ENCODE results near the gene ANKHD1. TPM values are rescaled to one million over a fixed set of nuclear protein-coding genes. Genes with fewer than 3 reads are reported as not detected.

The ANKHD1 gene
- total and polyA plus RNA-seq, 2 experiments from 2014 or later, result 26.1 to 27.9 TPM

- WGBS, 2 experiments (ENCODE audit: low coverage in 1 of 2, low lambda C conversion rate in 2 of 2, missing lambda C conversion rate in 2 of 2), result 1 to 3% methylated on average over 18 of the region's 18 CpGs
- in situ Hi-C loops (cut with MboI), result no loop called here
- Histone ChIP-seq H3K4me2 (ENCODE audit: unreplicated experiment) (peak overlapping the region; percentile 94), H3F3A (ENCODE audit: insufficient read depth) (no peaks in the 10 kb centered on the region), H3K9ac (no peak overlapping the region), H4K20me1 (ENCODE audit: insufficient read depth) (no peaks in the 10 kb centered on the region), H3K4me1 (ENCODE audit: insufficient read depth) (peaks cover 4% of the 10 kb centered on the region; the same call in 1 of the 2 replicates), H3K4me3 (peak overlapping the region; percentile 69), H3K9me3 (ENCODE audit: low read depth) (no peaks in the 10 kb centered on the region), H3K36me3 (ENCODE audit: low read depth) (no peaks in the 10 kb centered on the region), H3K27ac (no peak overlapping the region), H3K79me2 (ENCODE audit: insufficient read depth) (no peaks in the 10 kb centered on the region), H2AFZ (peak overlapping the region; percentile 81), H3K9me2 (ENCODE audit: insufficient read depth) (no peaks in the 10 kb centered on the region), H3K27me3 (replicated peaks; ENCODE audit: insufficient read depth) (no peaks in the 10 kb centered on the region)
- no peak for TF ChIP-seq EZH2phosphoT487 (IDR thresholded peaks at IDR 0.05; ENCODE audit: insufficient read depth, low read depth)
- TF ChIP-seq EZH2 (IDR thresholded peaks at IDR 0.05; ENCODE audit: insufficient read depth, poor library complexity, severe bottlenecking), result no peak
- DNase-seq, result peak; percentile 91
These were observed 43.9 kb upstream of the ANKHD1 start for GRCh38 chr5:140357726-140358093.

- WGBS, 2 experiments (ENCODE audit: low coverage in 1 of 2, low lambda C conversion rate in 2 of 2, missing lambda C conversion rate in 2 of 2), result 38 to 48% methylated on average over 4 of the region's 4 CpGs
These were observed 42.8 kb upstream of the ANKHD1 start for GRCh38 chr5:140358738-140359310.

GRCh38 chr5:140360101-140360500 is 41.5 kb upstream of the ANKHD1 start, which contains the start of gene SLC4A9:
Gene SLC4A9, plus strand, starts transcription at chr5:140360194. Its CDS starts 43 bp downstream, at chr5:140360237.
- Histone ChIP-seq H3K9me2 (ENCODE audit: insufficient read depth) (no peaks in the 10 kb centered on the region), H2AFZ (no peak within 1 kb of the TSS), H3K27ac (no peak within 1 kb of the TSS), H3K4me2 (ENCODE audit: unreplicated experiment) (no peak within 1 kb of the TSS), H3K27me3 (replicated peaks; ENCODE audit: insufficient read depth) (no peaks in the 10 kb centered on the region), H4K20me1 (ENCODE audit: insufficient read depth) (no peaks in the 10 kb centered on the region), H3K9ac (no peak within 1 kb of the TSS), H3K36me3 (ENCODE audit: low read depth) (no peaks in the 10 kb centered on the region), H3F3A (ENCODE audit: insufficient read depth) (no peaks in the 10 kb centered on the region), H3K9me3 (ENCODE audit: low read depth) (no peaks in the 10 kb centered on the region), H3K4me3 (no peak within 1 kb of the TSS), H3K79me2 (ENCODE audit: insufficient read depth) (no peaks in the 10 kb centered on the region), H3K4me1 (ENCODE audit: insufficient read depth) (peaks cover 4% of the 10 kb centered on the region; the same call in 1 of the 2 replicates)
- TF ChIP-seq EZH2 (IDR thresholded peaks at IDR 0.05; ENCODE audit: insufficient read depth, poor library complexity, severe bottlenecking), result no peak
- no peak for TF ChIP-seq EZH2phosphoT487 (IDR thresholded peaks at IDR 0.05; ENCODE audit: insufficient read depth, low read depth)
- WGBS, 2 experiments (ENCODE audit: low coverage in 1 of 2, low lambda C conversion rate in 2 of 2, missing lambda C conversion rate in 2 of 2), result 70 to 73% methylated on average over 2 of the region's 2 CpGs
- no peak for DNase-seq
- in situ Hi-C loops (cut with MboI), result no loop called here

More at GRCh38 chr5:140358738-140359310, 42.8 kb upstream of the ANKHD1 start:
- TF ChIP-seq EZH2phosphoT487 (IDR thresholded peaks at IDR 0.05; ENCODE audit: insufficient read depth, low read depth) (no peak), EZH2 (IDR thresholded peaks at IDR 0.05; ENCODE audit: insufficient read depth, poor library complexity, severe bottlenecking) (no peak)
- Histone ChIP-seq H3K27me3 (replicated peaks; ENCODE audit: insufficient read depth) (no peaks in the 10 kb centered on the region), H3K4me1 (ENCODE audit: insufficient read depth) (peaks cover 4% of the 10 kb centered on the region; the same call in 1 of the 2 replicates), H3K36me3 (ENCODE audit: low read depth) (no peaks in the 10 kb centered on the region), H3K4me2 (ENCODE audit: unreplicated experiment) (no peak overlapping the region), H2AFZ (no peak overlapping the region), H3K27ac (no peak overlapping the region), H3K9me3 (ENCODE audit: low read depth) (no peaks in the 10 kb centered on the region), H3K9ac (no peak overlapping the region), H4K20me1 (ENCODE audit: insufficient read depth) (no peaks in the 10 kb centered on the region), H3K9me2 (ENCODE audit: insufficient read depth) (no peaks in the 10 kb centered on the region), H3K4me3 (no peak overlapping the region), H3K79me2 (ENCODE audit: insufficient read depth) (no peaks in the 10 kb centered on the region), H3F3A (ENCODE audit: insufficient read depth) (no peaks in the 10 kb centered on the region)
- in situ Hi-C loops (cut with MboI), result no loop called here
- peak; percentile 72 for DNase-seq

DNA sequence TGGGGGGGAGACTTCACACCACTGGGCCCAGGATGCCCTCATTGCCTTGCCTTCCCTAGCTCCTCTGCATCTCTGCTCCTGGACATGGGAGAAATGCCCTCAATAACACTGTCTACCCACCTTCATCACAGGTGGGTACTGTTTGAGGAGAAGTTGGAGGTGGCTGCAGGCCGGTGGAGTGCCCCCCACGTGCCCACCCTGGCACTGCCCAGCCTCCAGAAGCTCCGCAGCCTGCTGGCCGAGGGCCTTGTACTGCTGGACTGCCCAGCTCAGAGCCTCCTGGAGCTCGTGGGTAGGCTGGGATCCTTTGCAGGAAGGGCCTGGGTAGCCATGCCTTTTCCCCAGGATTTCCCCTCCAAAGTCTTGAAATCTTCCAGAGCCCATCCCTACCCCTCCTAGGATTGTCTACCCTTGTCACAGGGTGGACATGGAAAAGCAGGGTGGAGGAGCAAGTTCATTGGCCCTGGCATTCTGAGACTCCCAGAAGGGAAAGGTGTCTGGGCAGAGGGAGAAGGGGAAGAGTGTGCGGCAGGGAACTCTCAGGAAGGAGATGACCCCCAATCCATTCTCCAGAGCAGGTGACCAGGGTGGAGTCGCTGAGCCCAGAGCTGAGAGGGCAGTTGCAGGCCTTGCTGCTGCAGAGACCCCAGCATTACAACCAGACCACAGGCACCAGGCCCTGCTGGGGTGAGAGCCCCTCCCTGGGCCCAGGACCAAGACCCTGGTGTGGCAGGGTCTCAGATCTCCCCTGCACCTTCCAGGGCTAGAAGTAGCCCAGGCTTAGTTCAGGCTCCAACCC is 40.8 kb upstream of the ANKHD1 start:
- no peaks in the 10 kb centered on the region for H4K20me1 ChIP-seq (ENCODE audit: insufficient read depth)
- TF ChIP-seq EZH2phosphoT487 (IDR thresholded peaks at IDR 0.05; ENCODE audit: insufficient read depth, low read depth) (no peak), EZH2 (IDR thresholded peaks at IDR 0.05; ENCODE audit: insufficient read depth, poor library complexity, severe bottlenecking) (no peak)
- in situ Hi-C loops (cut with MboI), result no loop called here
- no peak overlapping the region for H2AFZ ChIP-seq
- H3K4me2 ChIP-seq (ENCODE audit: unreplicated experiment), result no peak overlapping the region
- H3K9ac ChIP-seq, result no peak overlapping the region
- H3K27me3 ChIP-seq (replicated peaks; ENCODE audit: insufficient read depth), result no peaks in the 10 kb centered on the region
- 48 to 60% methylated on average over 7 of the region's 7 CpGs for WGBS, 2 experiments (ENCODE audit: low coverage in 1 of 2, low lambda C conversion rate in 2 of 2, missing lambda C conversion rate in 2 of 2)
- no peak for DNase-seq
- no peaks in the 10 kb centered on the region for H3K36me3 ChIP-seq (ENCODE audit: low read depth)
- H3K4me1 ChIP-seq (ENCODE audit: insufficient read depth), result peaks cover 4% of the 10 kb centered on the region; the same call in 1 of the 2 replicates
- no peak overlapping the region for H3K27ac ChIP-seq
- no peaks in the 10 kb centered on the region for H3K9me2 ChIP-seq (ENCODE audit: insufficient read depth)
- no peaks in the 10 kb centered on the region for H3K79me2 ChIP-seq (ENCODE audit: insufficient read depth)
- H3K4me3 ChIP-seq, result no peak overlapping the region
- no peaks in the 10 kb centered on the region for H3K9me3 ChIP-seq (ENCODE audit: low read depth)
- no peaks in the 10 kb centered on the region for H3F3A ChIP-seq (ENCODE audit: insufficient read depth)
